Chondrocyte (in vitro differentiated cells): ENCODE data around the gene DCLK2. TPM values are rescaled to one million over a fixed set of nuclear protein-coding genes. Genes with fewer than 3 reads are reported as not detected.

ENCODE experiments used
- DNase-seq: peaks from one replicate; pipeline ENCODE4 v3.0.0; 2021; ENCODE audit warnings: mixed read lengths, low spot score
- H3K27ac Mint-ChIP-seq: one replicate; pipeline ENCODE4 v1.8.0; 2021; ENCODE audit warnings: mild to moderate bottlenecking, moderate library complexity, mixed read lengths; ENCODE audit not compliant: unreplicated experiment
- H3K27me3 Mint-ChIP-seq: 2 replicates; pipeline ENCODE4 v1.8.0; 2021; ENCODE audit warnings: low read depth, mixed read lengths
- H3K36me3 Mint-ChIP-seq: 2 replicates; pipeline ENCODE4 v1.8.0; 2021; ENCODE audit warnings: low read depth, mixed read lengths
- H3K4me1 Mint-ChIP-seq: 2 replicates; pipeline ENCODE4 v1.8.0; 2021; ENCODE audit warnings: low read depth, mild to moderate bottlenecking, mixed read lengths
- H3K4me3 Mint-ChIP-seq: one replicate; pipeline ENCODE4 v1.8.0; 2021; ENCODE audit warnings: mild to moderate bottlenecking, moderate library complexity, mixed read lengths; ENCODE audit not compliant: unreplicated experiment
- H3K9me3 Mint-ChIP-seq: 2 replicates; pipeline ENCODE4 v1.8.0; 2021; ENCODE audit warnings: low read depth, mixed read lengths
- total RNA-seq: library from RNA; stranded (reverse); gene quantifications from 3 replicates; pipeline ENCODE4 v1.2.1, GENCODE V29; 2021
- TF ChIP-seq, protein P1 (sequence below): fragments of 200-600 bp; sonication (generic); IDR thresholded peaks from 2 replicates; pipeline ENCODE4 v1.5.0; 2021; ENCODE audit warnings: antibody characterized with exemption, mild to moderate bottlenecking, moderate library complexity

The DCLK2 gene
- total RNA-seq, 1 donor from 2014 or later = 20.0 TPM

DNA sequence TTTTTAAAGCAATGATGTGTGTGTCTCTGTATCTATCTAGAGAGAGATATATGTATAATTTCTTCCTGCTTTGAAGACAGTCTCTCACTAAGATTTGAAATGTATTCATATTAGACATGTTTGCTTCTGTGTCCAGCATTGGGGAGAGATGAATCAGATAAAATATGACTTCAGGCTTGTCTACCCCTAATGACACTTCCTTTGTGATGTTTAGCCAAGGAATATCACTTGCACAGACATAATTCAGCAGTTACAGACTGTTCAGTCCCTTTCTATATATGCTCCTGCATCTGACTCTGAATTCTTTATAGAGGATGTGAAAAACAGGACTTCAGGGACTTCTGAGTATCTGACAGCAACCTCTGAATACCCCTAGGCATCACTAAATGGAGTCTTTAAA is 158.4 kb downstream of the DCLK2 start:
- DNase-seq = no peak
- Mint-ChIP-seq H3K9me3 (no peaks in the 10 kb centered on the region), H3K4me3 (no peak overlapping the region), H3K27me3 (no peaks in the 10 kb centered on the region), H3K27ac (peak overlapping the region; percentile 95), H3K36me3 (peaks cover 29% of the 10 kb centered on the region), H3K4me1 (peaks cover 81% of the 10 kb centered on the region)
- TF ChIP-seq, protein P1, sequence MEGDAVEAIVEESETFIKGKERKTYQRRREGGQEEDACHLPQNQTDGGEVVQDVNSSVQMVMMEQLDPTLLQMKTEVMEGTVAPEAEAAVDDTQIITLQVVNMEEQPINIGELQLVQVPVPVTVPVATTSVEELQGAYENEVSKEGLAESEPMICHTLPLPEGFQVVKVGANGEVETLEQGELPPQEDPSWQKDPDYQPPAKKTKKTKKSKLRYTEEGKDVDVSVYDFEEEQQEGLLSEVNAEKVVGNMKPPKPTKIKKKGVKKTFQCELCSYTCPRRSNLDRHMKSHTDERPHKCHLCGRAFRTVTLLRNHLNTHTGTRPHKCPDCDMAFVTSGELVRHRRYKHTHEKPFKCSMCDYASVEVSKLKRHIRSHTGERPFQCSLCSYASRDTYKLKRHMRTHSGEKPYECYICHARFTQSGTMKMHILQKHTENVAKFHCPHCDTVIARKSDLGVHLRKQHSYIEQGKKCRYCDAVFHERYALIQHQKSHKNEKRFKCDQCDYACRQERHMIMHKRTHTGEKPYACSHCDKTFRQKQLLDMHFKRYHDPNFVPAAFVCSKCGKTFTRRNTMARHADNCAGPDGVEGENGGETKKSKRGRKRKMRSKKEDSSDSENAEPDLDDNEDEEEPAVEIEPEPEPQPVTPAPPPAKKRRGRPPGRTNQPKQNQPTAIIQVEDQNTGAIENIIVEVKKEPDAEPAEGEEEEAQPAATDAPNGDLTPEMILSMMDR = no peak

DNA sequence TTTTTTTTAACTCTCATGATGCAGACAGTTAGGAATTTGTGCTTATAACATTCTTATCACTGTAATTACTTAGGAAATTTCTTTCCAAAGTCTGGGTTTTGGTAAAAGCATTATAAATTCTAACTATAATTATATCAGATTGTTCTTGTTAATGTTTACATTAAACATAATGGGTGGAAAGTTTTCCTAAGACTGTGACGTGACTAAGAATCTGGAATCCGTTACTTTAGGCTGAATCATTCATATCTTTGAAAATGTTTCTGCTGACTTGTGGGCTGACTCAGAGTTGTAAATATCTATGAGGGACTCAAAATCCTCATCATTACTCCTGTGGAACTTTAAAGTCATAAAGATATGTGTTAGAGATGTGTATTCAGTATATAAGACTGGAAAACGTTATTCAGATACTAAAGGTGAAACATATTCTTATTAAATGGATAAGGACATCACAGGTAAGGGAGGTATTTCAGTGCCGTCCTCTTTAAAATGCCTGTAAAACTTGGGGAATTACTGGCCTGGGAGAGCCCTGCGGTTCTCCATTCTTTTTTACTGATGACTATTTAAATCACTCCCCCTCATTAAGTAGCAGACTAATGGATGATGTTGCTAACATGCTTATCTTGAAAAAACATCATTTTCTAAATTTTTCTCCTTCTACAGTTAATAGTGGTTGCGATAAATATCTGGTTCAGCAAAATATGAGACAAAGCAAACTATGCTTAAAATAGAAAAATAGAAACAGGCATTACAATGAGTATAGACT is 159.0 kb downstream of the DCLK2 start:
- H3K27ac Mint-ChIP-seq = peak overlapping the region; percentile 95
- no peak for DNase-seq
- peaks cover 28% of the 10 kb centered on the region for H3K36me3 Mint-ChIP-seq
- H3K4me3 Mint-ChIP-seq = peak overlapping the region; percentile 56
- TF ChIP-seq, protein P1 = no peak
- H3K27me3 Mint-ChIP-seq = no peaks in the 10 kb centered on the region
- peaks cover 75% of the 10 kb centered on the region for H3K4me1 Mint-ChIP-seq
- no peaks in the 10 kb centered on the region for H3K9me3 Mint-ChIP-seq

- peaks cover 22% of the 10 kb centered on the region for H3K36me3 Mint-ChIP-seq
- H3K9me3 Mint-ChIP-seq = no peaks in the 10 kb centered on the region
- H3K4me3 Mint-ChIP-seq = no peak overlapping the region
- DNase-seq = no peak
- no peaks in the 10 kb centered on the region for H3K27me3 Mint-ChIP-seq
- TF ChIP-seq, protein P1 = no peak
- H3K4me1 Mint-ChIP-seq = peaks cover 79% of the 10 kb centered on the region
- peak overlapping the region; percentile 84 for H3K27ac Mint-ChIP-seq
These were observed 160.3 kb downstream of the DCLK2 start for GRCh38 chr4:150238591-150238990.

DNA sequence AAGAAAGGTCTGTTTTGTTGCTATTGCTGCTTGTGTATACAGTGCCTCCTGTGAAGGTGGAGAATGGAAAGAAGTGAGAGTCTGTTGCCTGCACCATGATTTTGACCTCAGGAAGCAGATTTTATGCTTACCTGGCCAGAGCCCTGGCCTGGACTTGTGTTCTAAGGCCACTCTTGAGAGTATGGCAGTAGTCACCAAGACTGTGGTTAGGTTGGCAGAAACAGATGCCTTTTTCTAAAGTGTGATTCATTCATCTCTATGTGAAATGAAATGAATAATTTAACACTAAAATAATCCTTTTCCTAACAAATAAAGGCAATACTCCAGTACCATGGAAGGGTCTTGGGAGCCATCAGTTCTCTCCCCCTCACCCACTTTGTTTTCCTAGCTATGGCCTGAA is 161.8 kb downstream of the DCLK2 start:
- TF ChIP-seq, protein P1 = no peak
- peak overlapping the region; percentile 84 for H3K27ac Mint-ChIP-seq
- H3K4me3 Mint-ChIP-seq = no peak overlapping the region

GRCh38 chr4:150242820-150243458 is 164.7 kb downstream of the DCLK2 start:
- Mint-ChIP-seq H3K27me3 (no peaks in the 10 kb centered on the region), H3K36me3 (peaks cover 17% of the 10 kb centered on the region), H3K4me3 (no peak overlapping the region), H3K27ac (peak overlapping the region; percentile 58), H3K4me1 (peaks cover 67% of the 10 kb centered on the region), H3K9me3 (no peaks in the 10 kb centered on the region)
- TF ChIP-seq, protein P1 = peak; percentile 97
- DNase-seq = no peak

More for the DNA sequence above, 161.8 kb downstream of the DCLK2 start:
- peaks cover 81% of the 10 kb centered on the region for H3K4me1 Mint-ChIP-seq
- H3K9me3 Mint-ChIP-seq = no peaks in the 10 kb centered on the region
- H3K27me3 Mint-ChIP-seq = no peaks in the 10 kb centered on the region
- peaks cover 15% of the 10 kb centered on the region for H3K36me3 Mint-ChIP-seq
- no peak for DNase-seq
